GM21786 (cell line): ENCODE measurements around the gene ARRDC1.
"Not testable (repeated sequence)": the region's sequence is repeated elsewhere in the genome, so short reads cannot be mapped to it uniquely, and the experiment has no call there.

Experiments used
- ATAC-seq: cut with Tn5 transposase; IDR thresholded peaks from one replicate; pipeline ENCODE4 v1.9.1; 2021; ENCODE audit not compliant: unreplicated experiment

Gene ARRDC1

DNA sequence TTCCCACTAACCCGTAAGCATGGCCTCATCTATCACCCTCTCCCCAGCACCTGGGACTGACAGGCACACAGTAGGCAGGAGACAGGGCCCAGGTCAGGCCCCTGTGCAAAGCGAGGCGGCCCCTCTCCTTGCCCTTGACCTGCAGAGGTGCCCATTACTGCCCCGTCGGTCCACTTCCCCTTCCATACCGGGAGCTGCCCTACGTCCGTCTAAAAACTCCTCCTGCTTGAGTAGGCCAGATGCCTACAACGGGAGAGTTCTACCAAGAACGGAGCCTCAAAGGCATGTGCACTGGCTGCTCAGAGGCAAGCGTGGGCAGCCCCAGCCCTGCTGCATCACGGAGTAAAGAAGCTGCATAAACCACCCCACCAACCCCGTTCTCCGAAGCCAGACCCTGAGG lies 22.1 kb upstream of the ARRDC1 start:
- no peak for ATAC-seq

- ATAC-seq = no peak
Measured at GRCh38 chr9:137583957-137584356, 21.5 kb upstream of the ARRDC1 start.

GRCh38 chr9:137586854-137587253 lies 18.6 kb upstream of the ARRDC1 start:
- ATAC-seq = no peak

DNA sequence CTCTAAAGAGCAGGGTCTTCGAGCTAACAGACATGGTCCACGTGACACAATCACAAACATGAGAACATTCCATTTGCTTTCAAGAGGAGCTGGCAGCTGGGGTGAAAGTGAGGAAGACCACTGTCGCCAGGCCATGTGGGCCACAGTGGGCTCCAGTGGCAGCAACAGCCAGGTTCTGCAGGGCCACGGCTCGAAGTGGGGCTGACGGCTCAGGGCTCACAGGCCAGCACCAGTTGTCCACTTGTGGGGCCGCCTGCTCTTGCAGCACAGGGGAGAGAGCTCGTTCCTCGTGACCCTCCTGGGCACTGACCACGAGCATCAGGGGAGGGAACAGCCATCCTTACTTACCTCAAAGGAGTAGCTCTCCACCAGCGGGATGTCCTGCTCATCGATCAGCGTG lies 17.2 kb upstream of the ARRDC1 start:
- ATAC-seq = no peak

DNA sequence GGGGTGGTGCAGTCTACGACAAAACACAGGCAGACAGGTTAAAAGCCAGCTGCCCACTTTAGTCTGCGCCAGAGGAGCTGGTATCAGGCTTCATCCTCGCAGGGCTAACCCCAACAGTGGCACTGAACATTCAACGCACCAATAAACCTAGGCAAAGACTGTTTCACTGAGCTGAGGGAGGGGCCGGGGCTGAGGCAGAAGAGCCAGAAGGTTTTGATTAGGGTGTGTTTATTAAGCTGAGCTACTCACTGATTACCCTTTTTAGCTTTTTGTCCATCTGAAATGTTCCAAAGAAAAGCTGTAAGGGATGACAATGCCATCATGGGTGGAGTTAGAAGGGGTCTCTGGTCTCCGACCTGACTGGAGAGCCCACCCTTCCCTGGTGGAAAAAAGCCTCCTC lies 16.6 kb upstream of the ARRDC1 start:
- no peak for ATAC-seq

GRCh38 chr9:137589441-137590122 lies 15.9 kb upstream of the ARRDC1 start:
- peak; percentile 17 for ATAC-seq

DNA sequence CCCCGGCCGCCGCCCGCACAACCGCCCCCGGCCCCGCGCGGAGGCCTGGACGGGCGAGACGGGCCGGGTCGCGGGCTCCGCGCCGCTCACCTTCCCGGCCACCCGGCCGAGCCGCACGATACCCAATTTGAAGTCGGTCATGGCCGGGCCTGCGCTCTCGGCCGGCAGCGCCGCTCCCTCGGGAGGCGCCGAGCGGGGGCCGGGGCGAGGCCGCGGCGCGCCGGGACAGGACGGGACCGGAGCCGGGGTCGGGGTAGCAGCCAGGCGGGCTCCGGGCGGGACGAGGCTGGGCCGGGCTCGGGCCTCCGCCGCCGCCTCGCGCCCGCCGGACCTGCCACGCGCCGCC lies 15.4 kb upstream of the ARRDC1 start:
- ATAC-seq = peak; percentile 20

DNA sequence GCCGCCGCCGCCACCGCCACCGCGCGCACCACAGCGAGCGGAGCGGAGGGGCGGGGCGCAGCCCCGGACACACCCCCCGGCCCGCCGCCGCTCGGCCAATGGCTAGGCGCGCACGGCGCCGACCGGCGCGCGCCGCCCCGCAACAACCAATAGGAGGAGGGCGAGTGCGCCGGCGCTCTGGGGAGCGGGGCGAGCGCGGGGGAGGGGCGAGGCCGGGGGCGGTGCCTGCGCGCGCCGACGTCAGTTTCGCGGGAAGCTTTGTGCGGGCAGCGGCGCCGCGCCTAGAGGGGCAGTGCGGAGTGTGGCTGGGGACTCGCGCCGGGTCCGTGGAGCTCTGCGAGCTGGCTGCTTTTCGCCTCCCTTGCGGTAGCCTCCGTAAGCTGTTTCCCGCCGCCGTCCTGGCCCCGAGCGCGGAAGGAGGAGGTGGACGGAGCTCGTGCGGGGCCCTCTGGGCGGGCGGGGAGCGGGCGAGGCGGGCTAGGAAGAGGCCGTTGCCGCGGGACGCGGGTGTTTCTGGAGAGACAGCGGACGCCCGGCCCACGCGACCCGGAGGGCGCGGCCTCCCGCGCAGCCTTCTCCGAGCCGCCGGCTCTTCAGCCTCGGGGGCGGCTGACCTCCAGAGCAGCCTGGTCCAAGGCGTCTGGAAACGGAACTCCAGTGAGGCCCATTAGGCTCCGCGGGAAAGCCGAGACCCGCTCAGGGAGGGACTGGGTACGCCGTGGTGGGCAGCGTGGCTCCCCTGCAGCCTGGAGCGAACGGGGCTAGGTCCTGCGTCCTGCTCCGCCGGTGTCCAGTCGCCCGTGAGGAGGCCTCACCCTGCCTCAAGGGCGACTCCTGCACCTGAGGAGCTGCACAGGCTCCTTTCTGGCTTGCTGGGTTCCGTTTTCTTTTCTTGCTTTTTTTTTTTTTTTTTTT lies 14.8 kb upstream of the ARRDC1 start, which contains the start of gene ZMYND19:
ZMYND19 (minus strand) TSS at position 44 of the 915 bp plus-strand sequence. CDS start 249 bp downstream, outside the sequence.
- peak; percentile 84 for ATAC-seq

DNA sequence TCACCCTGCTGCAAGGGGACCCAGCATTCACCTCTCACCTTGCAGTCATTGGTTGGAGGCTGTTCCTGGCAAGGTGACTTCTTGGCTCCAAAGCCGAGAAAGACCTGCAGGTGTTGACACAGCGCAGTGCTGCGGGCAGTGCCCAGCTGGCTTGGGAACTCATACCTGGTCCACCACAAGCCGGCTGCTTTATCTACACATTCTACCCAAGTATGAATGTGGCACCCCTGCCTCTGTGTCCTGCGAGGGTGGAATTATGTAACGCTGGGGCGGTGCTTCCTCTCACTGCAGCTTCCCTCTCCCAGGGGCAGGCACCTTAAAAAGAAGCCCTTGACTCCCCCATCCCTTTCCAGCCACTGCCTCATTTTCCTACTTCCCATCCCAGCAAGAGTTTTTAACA lies 12.7 kb upstream of the ARRDC1 start:
- no peak for ATAC-seq

DNA sequence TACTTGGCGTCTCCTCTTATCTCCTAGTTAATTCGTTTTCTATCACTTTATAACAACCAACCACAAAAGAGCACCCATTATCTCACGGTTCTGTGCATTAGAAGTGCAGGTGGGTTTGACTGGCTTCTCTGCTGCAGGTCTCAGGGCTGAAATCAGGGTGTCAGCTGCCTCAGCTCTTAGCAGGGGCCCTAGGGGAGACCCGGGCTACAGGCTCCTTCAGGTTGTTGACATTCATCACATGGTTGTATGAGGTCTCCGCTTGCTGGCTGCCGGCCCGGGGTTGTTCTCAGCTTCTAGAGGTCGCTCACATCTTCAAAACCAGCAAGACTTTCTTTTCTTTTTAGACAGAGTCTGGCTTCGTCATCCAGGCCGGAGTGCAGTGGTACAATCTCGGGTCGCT lies 12.3 kb upstream of the ARRDC1 start:
- no peak for ATAC-seq

DNA sequence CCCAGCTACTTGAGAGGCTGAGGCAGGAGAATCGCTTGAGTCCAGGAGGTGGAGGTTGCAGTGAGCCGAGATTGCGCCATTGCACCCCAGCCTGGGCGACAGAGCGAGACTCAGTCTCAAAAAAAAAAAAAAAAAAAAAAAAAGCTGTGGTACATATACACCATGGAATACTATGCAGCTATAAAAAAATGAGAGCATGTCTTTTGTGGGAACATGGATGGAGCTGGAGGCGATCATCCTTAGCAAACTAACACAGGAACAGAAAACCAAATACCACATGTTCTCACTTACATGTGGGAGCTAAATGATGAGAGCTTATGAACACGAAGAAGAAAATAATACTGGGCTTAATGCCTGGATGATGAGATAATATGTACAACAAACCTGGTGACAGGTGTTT lies 8.9 kb upstream of the ARRDC1 start:
- ATAC-seq = not testable (repeated sequence)

DNA sequence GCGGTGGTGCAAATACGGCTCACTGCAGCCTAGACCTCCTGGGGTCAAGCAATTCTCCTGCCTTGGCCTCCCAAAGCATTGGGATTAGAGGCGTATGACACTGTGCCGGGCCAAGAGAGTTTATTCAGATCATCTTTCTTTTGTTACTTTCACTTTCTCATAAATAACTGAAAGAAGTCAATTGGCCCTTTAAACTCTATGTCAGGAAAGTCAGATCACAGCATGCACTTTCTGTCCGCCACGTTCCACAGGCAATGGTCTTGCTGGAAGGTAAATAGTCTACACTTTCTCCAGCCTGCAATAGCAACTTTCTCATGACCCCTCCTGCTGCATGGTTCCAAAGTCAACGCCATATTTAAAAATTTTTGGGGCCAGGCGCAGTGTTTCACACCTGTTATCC lies 6.5 kb upstream of the ARRDC1 start:
- ATAC-seq = no peak

- no peak for ATAC-seq
Measured at GRCh38 chr9:137602661-137603060, 2.8 kb upstream of the ARRDC1 start.

- no peak for ATAC-seq
Measured at GRCh38 chr9:137603879-137604278, 1.6 kb upstream of the ARRDC1 start.

- no peak for ATAC-seq
Measured at GRCh38 chr9:137604345-137605086, 970 bp upstream of the ARRDC1 start.

- peak; percentile 11 for ATAC-seq
Measured at GRCh38 chr9:137606005-137606621, 627 bp downstream of the ARRDC1 start.

- ATAC-seq = no peak
Measured at GRCh38 chr9:137606734-137607138, 1.2 kb downstream of the ARRDC1 start.

- no peak for ATAC-seq
Measured at GRCh38 chr9:137607141-137607857, 1.8 kb downstream of the ARRDC1 start.

DNA sequence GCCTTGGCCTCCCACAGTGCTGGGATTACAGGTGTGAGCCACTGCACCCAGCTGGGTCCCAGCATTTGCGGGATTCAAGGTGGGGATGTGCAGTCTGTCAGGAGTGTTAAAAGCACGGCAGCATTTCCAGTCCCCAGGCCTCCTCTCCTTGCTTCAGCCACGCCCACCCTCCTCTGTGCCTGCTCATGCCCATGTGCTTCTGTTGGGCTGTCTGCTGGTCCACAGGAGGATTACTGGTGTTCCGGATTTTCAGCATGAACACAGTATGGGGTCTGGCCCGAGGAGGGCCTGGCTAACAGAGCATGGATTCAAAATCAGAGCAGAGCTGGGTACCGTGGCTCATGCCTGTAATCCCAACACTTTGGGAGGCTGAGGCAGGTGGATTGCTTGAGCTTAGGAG lies 5.5 kb downstream of the ARRDC1 start:
- ATAC-seq = no peak
